ENCODE results near the gene TBCCD1.

- TF ChIP-seq CTCF (IDR thresholded peaks at IDR 0.05) (no peak), POLR2A (IDR thresholded peaks at IDR 0.05) (no peak)
These were observed 30.0 kb downstream of the TBCCD1 start for GRCh38 chr3:186536883-186537844.

Measured in body of pancreas (tissue), 4 donors.